WTC11 (cell line): ENCODE data around the gene SWAP70. TPM values are rescaled to one million over a fixed set of nuclear protein-coding genes. Genes with fewer than 3 reads are reported as not detected.

Experiments
- ATAC-seq: fragments of 200-7000 bp; cut with Tn5 transposase; 2 replicates; pipeline ENCODE4 v1.10.0; 2021; ENCODE audit warnings: mild to moderate bottlenecking, moderate library complexity
- CTCF ChIA-PET: fragments of 300-600 bp; sonication (Branson Sonifier 250); formaldehyde crosslinking; loops from one replicate; lab custom pipeline; 2021; ENCODE audit warnings: antibody characterized with exemption; lab: Charles Lee
- POLR2A ChIA-PET: fragments of 350-600 bp; sonication (Branson Sonifier 250); formaldehyde crosslinking; loops from one replicate; lab custom pipeline; 2021; ENCODE audit warnings: antibody characterized with exemption; lab: Charles Lee
- DNase-seq: peaks from one replicate; pipeline ENCODE4 v3.0.0; 2021; ENCODE audit warnings: low spot score
- H3K27ac Mint-ChIP-seq: 2 replicates; pipeline ENCODE4 v1.8.0; 2021; ENCODE audit warnings: mixed read lengths
- H3K27me3 Mint-ChIP-seq: 2 replicates; pipeline ENCODE4 v1.8.0; 2021; ENCODE audit warnings: low read depth, mild to moderate bottlenecking, moderate library complexity, mixed read lengths
- H3K36me3 Mint-ChIP-seq: 2 replicates; pipeline ENCODE4 v1.8.0; 2021; ENCODE audit warnings: mixed read lengths
- H3K4me1 Mint-ChIP-seq: 2 replicates; pipeline ENCODE4 v1.8.0; 2022; ENCODE audit warnings: mixed read lengths
- H3K4me3 Mint-ChIP-seq: 2 replicates; pipeline ENCODE4 v1.8.0; 2021; ENCODE audit warnings: mild to moderate bottlenecking, moderate library complexity, mixed read lengths
- H3K9me3 Mint-ChIP-seq: 2 replicates; pipeline ENCODE4 v1.8.0; 2021; ENCODE audit warnings: mixed read lengths
- ELF4 ChIP-seq: sonication (generic); formaldehyde crosslinking; IDR thresholded peaks from 2 replicates; pipeline ENCODE4 v1.8.1; 2022; ENCODE audit warnings: low read depth, mild to moderate bottlenecking, moderate library complexity, missing genetic modification reagents
- HMGA2 ChIP-seq: fragments of 250-450 bp; sonication (Bioruptor Pico); IDR thresholded peaks from 2 replicates; pipeline ENCODE4 v1.4.0; 2021; ENCODE audit warnings: mild to moderate bottlenecking, moderate library complexity
- IRF2 ChIP-seq: sonication (generic); formaldehyde crosslinking; IDR thresholded peaks from 2 replicates; pipeline ENCODE4 v1.8.0; 2022; ENCODE audit warnings: low read depth, missing genetic modification reagents, borderline replicate concordance
- MXD4 ChIP-seq: fragments of 250-450 bp; sonication (Bioruptor Pico); IDR thresholded peaks from 2 replicates; pipeline ENCODE4 v1.8.0; 2021; ENCODE audit warnings: mild to moderate bottlenecking, moderate library complexity, borderline replicate concordance
- NFE2L1 ChIP-seq: sonication (generic); formaldehyde crosslinking; IDR thresholded peaks from 2 replicates; pipeline ENCODE4 v1.8.1; 2023; ENCODE audit warnings: missing genetic modification reagents
- NFYB ChIP-seq: sonication (generic); formaldehyde crosslinking; conservative IDR thresholded peaks from 2 replicates; pipeline ENCODE4 v1.8.0; 2022; ENCODE audit warnings: low read depth, missing genetic modification reagents
- SMAD3 ChIP-seq: sonication (generic); formaldehyde crosslinking; IDR thresholded peaks from 2 replicates; pipeline ENCODE4 v1.8.0; 2022; ENCODE audit warnings: missing genetic modification reagents, mild to moderate bottlenecking, borderline replicate concordance
- SMAD4 ChIP-seq: sonication (generic); formaldehyde crosslinking; IDR thresholded peaks from 2 replicates; pipeline ENCODE4 v1.8.0; 2022; ENCODE audit warnings: mild to moderate bottlenecking, missing genetic modification reagents
- SP1 ChIP-seq: sonication (generic); formaldehyde crosslinking; conservative IDR thresholded peaks from 2 replicates; pipeline ENCODE4 v1.8.1; 2022; ENCODE audit warnings: missing genetic modification reagents
- ZBTB21 ChIP-seq: sonication (generic); formaldehyde crosslinking; IDR thresholded peaks from 2 replicates; pipeline ENCODE4 v1.8.1; 2023; ENCODE audit warnings: mild to moderate bottlenecking, missing genetic modification reagents, borderline replicate concordance
- ZNF219 ChIP-seq: sonication (generic); formaldehyde crosslinking; IDR thresholded peaks from 2 replicates; pipeline ENCODE4 v1.8.0; 2023; ENCODE audit warnings: missing genetic modification reagents, mild to moderate bottlenecking, borderline replicate concordance
- ZNF232 ChIP-seq: sonication (generic); formaldehyde crosslinking; IDR thresholded peaks from 2 replicates; pipeline ENCODE4 v1.8.0; 2022; ENCODE audit warnings: mild to moderate bottlenecking, missing genetic modification reagents
- ZNF317 ChIP-seq: sonication (generic); formaldehyde crosslinking; IDR thresholded peaks from 2 replicates; pipeline ENCODE4 v1.8.1; 2023; ENCODE audit warnings: low read depth, mild to moderate bottlenecking, moderate library complexity, missing genetic modification reagents, borderline replicate concordance
- ZNF671 ChIP-seq: fragments of 250-450 bp; sonication (Bioruptor Pico); IDR thresholded peaks from 2 replicates; pipeline ENCODE4 v1.8.0; 2021; ENCODE audit warnings: mild to moderate bottlenecking
- total RNA-seq: library from RNA; stranded (reverse); gene quantifications from 3 replicates; pipeline ENCODE4 v1.2.3, GENCODE V29; 2021
- TF ChIP-seq, protein P1 (sequence below): fragments of 250-450 bp; sonication (Bioruptor Pico); IDR thresholded peaks from 2 replicates; pipeline ENCODE4 v1.9.0; 2021; ENCODE audit warnings: moderate library complexity, mild to moderate bottlenecking, inconsistent platforms, borderline replicate concordance
- TF ChIP-seq, protein P2 (sequence below): sonication (generic); formaldehyde crosslinking; IDR thresholded peaks from 2 replicates; pipeline ENCODE4 v1.8.0; 2022; ENCODE audit warnings: mild to moderate bottlenecking, missing genetic modification reagents
- TF ChIP-seq, protein P3 (sequence below): sonication (generic); formaldehyde crosslinking; IDR thresholded peaks from 2 replicates; pipeline ENCODE4 v1.8.0; 2023; ENCODE audit warnings: missing genetic modification reagents
- TF ChIP-seq, protein P4 (sequence below): sonication (generic); formaldehyde crosslinking; IDR thresholded peaks from 2 replicates; pipeline ENCODE4 v1.8.0; 2022; ENCODE audit warnings: mild to moderate bottlenecking, missing genetic modification reagents
- TF ChIP-seq, protein P5 (sequence below): fragments of 200-600 bp; IDR thresholded peaks from 2 replicates; pipeline ENCODE4 v1.8.0; 2022; ENCODE audit warnings: antibody characterized with exemption
- TF ChIP-seq, protein P6 (sequence below): sonication (generic); formaldehyde crosslinking; IDR thresholded peaks from 2 replicates; pipeline ENCODE4 v1.8.1; 2022; ENCODE audit warnings: mild to moderate bottlenecking, moderate library complexity, missing genetic modification reagents

Gene SWAP70
- total RNA-seq, 1 experiment from 2014 or later = 24.1 TPM

DNA sequence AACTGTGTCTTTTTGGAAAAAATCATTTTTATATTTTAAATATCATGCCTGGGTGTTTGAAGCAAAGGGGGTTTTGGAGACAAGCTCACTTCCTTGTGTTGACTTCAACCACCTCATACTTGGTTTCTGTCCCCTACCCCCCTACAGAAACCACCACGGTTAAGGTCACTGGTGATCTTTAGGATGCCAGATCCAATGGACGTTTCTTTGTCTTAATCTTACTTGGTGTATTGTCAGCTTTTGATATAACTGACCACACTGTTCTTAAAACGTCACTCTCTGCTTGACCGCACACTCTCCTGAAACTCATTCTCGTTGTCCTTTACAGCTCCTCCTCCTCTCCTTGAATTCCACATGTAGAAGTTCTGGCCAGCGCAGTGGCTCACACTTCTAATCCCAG is 34.8 kb upstream of the SWAP70 start:
- Mint-ChIP-seq H3K4me1 (peaks cover 40% of the 10 kb centered on the region), H3K9me3 (0 out of 2 replicates have a peak, but pooled peaks cover 4% of the 10 kb centered on the region), H3K36me3 (no peaks in the 10 kb centered on the region), H3K27me3 (no peaks in the 10 kb centered on the region), H3K27ac (no peak overlapping the region), H3K4me3 (no peak overlapping the region)
- ChIA-PET POLR2A (interaction anchor here (1.1 kb wide), 1 partner anchor 56 kb away, joined by 3 read pairs; the partner anchor contains the start of gene WEE1), CTCF (interaction anchor here (1.2 to 3.1 kb wide), 5 partner anchors 11 to 120 kb away, joined by 3 to 20 read pairs (median 5); no protein-coding TSS in a partner anchor)
- DNase-seq = no peak
- TF ChIP-seq MXD4 (CRISPR knock-in tag) = no peak
- TF ChIP-seq, protein P1, sequence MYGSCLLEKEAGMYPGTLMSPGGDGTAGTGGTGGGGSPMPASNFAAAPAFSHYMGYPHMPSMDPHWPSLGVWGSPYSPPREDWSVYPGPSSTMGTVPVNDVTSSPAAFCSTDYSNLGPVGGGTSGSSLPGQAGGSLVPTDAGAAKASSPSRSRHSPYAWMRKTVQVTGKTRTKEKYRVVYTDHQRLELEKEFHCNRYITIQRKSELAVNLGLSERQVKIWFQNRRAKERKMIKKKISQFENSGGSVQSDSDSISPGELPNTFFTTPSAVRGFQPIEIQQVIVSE (CRISPR knock-in tag) = no peak
- TF ChIP-seq ZNF317 (CRISPR knock-in tag) = no peak
- no peak for TF ChIP-seq HMGA2 (CRISPR knock-in tag)
- no peak for TF ChIP-seq ZNF671 (CRISPR knock-in tag)
- TF ChIP-seq SMAD3 (CRISPR knock-in tag) = no peak
- TF ChIP-seq, protein P2, sequence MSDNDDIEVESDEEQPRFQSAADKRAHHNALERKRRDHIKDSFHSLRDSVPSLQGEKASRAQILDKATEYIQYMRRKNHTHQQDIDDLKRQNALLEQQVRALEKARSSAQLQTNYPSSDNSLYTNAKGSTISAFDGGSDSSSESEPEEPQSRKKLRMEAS = no peak
- TF ChIP-seq NFE2L1 (CRISPR knock-in tag) = no peak
- TF ChIP-seq, protein P3, sequence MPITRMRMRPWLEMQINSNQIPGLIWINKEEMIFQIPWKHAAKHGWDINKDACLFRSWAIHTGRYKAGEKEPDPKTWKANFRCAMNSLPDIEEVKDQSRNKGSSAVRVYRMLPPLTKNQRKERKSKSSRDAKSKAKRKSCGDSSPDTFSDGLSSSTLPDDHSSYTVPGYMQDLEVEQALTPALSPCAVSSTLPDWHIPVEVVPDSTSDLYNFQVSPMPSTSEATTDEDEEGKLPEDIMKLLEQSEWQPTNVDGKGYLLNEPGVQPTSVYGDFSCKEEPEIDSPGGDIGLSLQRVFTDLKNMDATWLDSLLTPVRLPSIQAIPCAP (CRISPR knock-in tag) = no peak
- no peak for TF ChIP-seq ZNF219 (CRISPR knock-in tag)
- TF ChIP-seq, protein P4, sequence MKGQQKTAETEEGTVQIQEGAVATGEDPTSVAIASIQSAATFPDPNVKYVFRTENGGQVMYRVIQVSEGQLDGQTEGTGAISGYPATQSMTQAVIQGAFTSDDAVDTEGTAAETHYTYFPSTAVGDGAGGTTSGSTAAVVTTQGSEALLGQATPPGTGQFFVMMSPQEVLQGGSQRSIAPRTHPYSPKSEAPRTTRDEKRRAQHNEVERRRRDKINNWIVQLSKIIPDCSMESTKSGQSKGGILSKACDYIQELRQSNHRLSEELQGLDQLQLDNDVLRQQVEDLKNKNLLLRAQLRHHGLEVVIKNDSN = no peak
- no peak for TF ChIP-seq SP1 (CRISPR knock-in tag)
- TF ChIP-seq, protein P5, sequence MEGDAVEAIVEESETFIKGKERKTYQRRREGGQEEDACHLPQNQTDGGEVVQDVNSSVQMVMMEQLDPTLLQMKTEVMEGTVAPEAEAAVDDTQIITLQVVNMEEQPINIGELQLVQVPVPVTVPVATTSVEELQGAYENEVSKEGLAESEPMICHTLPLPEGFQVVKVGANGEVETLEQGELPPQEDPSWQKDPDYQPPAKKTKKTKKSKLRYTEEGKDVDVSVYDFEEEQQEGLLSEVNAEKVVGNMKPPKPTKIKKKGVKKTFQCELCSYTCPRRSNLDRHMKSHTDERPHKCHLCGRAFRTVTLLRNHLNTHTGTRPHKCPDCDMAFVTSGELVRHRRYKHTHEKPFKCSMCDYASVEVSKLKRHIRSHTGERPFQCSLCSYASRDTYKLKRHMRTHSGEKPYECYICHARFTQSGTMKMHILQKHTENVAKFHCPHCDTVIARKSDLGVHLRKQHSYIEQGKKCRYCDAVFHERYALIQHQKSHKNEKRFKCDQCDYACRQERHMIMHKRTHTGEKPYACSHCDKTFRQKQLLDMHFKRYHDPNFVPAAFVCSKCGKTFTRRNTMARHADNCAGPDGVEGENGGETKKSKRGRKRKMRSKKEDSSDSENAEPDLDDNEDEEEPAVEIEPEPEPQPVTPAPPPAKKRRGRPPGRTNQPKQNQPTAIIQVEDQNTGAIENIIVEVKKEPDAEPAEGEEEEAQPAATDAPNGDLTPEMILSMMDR = no peak
- no peak for TF ChIP-seq ELF4 (CRISPR knock-in tag)
- no peak for ATAC-seq

DNA sequence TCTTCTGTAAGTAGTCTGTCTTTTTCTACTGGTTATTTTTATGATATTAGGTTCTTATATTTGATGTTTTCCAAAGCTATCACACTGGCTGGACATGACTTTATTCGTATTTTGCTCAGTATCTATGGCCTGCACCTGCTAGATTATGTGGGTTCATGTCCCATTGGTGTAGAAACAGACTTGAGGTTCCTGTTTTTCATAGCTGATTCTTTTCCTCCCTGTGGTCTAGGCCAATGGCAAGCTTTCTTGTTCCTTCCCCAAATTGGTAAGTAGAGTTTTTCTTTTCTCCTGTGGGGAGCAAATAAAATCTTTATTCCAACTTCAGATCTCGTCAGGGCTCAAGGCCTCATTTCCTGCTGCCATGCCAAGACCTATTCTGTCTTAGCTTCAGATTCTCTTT is 30.2 kb upstream of the SWAP70 start:
- ATAC-seq (no peak), DNase-seq (no peak)
- H3K9me3 Mint-ChIP-seq = no peaks in the 10 kb centered on the region
- H3K4me1 Mint-ChIP-seq = peaks cover 4% of the 10 kb centered on the region
- POLR2A ChIA-PET = interaction anchor here (1.1 kb wide), 1 partner anchor 76 kb away, joined by 3 read pairs; no protein-coding TSS in a partner anchor
- no peaks in the 10 kb centered on the region for H3K27me3 Mint-ChIP-seq
- H3K4me3 Mint-ChIP-seq = no peak overlapping the region
- H3K27ac Mint-ChIP-seq = no peak overlapping the region
- no peaks in the 10 kb centered on the region for H3K36me3 Mint-ChIP-seq
- TF ChIP-seq IRF2 (CRISPR knock-in tag) (no peak), ZNF232 (CRISPR knock-in tag) (no peak)
- TF ChIP-seq, protein P6, sequence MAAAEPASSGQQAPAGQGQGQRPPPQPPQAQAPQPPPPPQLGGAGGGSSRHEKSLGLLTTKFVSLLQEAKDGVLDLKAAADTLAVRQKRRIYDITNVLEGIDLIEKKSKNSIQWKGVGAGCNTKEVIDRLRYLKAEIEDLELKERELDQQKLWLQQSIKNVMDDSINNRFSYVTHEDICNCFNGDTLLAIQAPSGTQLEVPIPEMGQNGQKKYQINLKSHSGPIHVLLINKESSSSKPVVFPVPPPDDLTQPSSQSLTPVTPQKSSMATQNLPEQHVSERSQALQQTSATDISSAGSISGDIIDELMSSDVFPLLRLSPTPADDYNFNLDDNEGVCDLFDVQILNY (CRISPR knock-in tag) = no peak
- CTCF ChIA-PET = interaction anchor here (1.2 kb wide), 1 partner anchor 127 kb away, joined by 3 read pairs; no protein-coding TSS in a partner anchor

DNA sequence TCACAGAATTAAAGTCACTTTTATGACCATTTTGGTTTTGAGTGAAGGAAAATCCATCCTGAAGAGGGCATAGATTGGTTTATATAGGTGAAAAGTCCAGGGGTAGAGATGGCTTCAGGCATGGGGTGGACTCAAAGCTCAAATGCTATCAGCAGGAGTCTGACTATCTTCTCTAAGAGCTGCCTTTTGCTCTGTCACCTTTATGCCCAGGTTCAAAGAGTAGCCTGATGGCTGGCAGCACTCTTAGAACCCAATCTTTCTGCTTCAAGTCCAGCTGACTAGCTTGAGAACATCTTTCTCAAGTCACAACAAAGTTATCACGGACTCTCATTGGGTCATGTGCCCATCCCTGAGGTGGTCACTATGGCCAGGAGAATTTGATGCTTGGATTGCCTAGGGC is 27.2 kb upstream of the SWAP70 start:
- no peak for TF ChIP-seq SP1 (CRISPR knock-in tag)
- TF ChIP-seq ZBTB21 = no peak
- no peak for TF ChIP-seq SMAD4
- no peak for TF ChIP-seq NFYB
- no peaks in the 10 kb centered on the region for H3K9me3 Mint-ChIP-seq
- no peak overlapping the region for H3K4me3 Mint-ChIP-seq
- H3K4me1 Mint-ChIP-seq = no peaks in the 10 kb centered on the region
- H3K36me3 Mint-ChIP-seq = no peaks in the 10 kb centered on the region
- DNase-seq (no peak), ATAC-seq (no peak)
- no peak overlapping the region for H3K27ac Mint-ChIP-seq
- ChIA-PET CTCF (no interaction called here), POLR2A (no interaction called here)
- H3K27me3 Mint-ChIP-seq = no peaks in the 10 kb centered on the region
